Measurements from ENCODE around the gene PCDHGC5. TPM values are rescaled to one million over a fixed set of nuclear protein-coding genes. Genes with fewer than 3 reads are reported as not detected.

PCDHGC5 gene
- total RNA-seq, 2 donors from 2014 or later: 0.71 to 1.8 TPM

DNA sequence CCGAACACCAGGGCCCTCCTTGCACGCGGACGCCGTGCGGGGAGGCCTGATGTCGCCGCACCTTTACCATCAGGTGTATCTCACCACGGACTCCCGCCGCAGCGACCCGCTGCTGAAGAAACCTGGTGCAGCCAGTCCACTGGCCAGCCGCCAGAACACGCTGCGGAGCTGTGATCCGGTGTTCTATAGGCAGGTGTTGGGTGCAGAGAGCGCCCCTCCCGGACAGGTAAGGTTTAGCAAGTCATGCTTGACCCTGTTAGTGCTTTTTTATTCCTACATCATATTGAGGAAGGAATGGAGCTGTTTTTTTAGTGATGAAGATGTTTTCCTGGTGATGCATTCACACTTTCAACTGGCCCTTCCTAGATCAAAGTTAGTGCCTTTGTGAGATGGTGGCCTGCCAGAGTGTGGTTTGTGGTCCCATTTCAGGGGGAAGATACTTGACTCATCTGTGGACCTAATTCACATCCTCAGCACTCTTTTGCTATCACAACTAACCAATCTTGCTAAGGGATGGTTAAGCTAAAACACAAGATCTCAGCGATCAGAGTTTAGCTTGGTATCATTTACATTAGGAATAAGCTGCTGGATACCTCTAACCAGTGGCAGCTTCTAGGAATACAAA is 10.4 kb upstream of the PCDHGC5 start:
- H3K36me3 Mint-ChIP-seq (ENCODE audit: low read depth): peaks cover 11% of the 10 kb centered on the region
- H3K27ac Mint-ChIP-seq: no peak overlapping the region
- no peak overlapping the region for H3K27ac ChIP-seq (ENCODE audit: low read depth, low read length)
- WGBS, 2 experiments (ENCODE audit: insufficient coverage in 1 of 2, insufficient read length in 1 of 2): 94 to 96% methylated on average over 15 to 20 of the region's 20 CpGs
- H3K4me1 Mint-ChIP-seq: peaks cover 17% of the 10 kb centered on the region
- H3K27me3 Mint-ChIP-seq (ENCODE audit: insufficient read depth): peaks cover 31% of the 10 kb centered on the region
- H3K4me3 Mint-ChIP-seq: peak overlapping the region; percentile 19
- no peaks in the 10 kb centered on the region for H3K9me3 Mint-ChIP-seq
- DNase-seq: peak; percentile 93
- H3K9ac ChIP-seq (ENCODE audit: extremely low read depth, low read length, poor library complexity, severe bottlenecking): no peak overlapping the region
- no peaks in the 10 kb centered on the region for H3K9me3 ChIP-seq (ENCODE audit: control insufficient read depth, low read length)
- H3K36me3 ChIP-seq (ENCODE audit: control insufficient read depth, insufficient read depth, low read length): no peaks in the 10 kb centered on the region
- TF ChIP-seq, protein P1, sequence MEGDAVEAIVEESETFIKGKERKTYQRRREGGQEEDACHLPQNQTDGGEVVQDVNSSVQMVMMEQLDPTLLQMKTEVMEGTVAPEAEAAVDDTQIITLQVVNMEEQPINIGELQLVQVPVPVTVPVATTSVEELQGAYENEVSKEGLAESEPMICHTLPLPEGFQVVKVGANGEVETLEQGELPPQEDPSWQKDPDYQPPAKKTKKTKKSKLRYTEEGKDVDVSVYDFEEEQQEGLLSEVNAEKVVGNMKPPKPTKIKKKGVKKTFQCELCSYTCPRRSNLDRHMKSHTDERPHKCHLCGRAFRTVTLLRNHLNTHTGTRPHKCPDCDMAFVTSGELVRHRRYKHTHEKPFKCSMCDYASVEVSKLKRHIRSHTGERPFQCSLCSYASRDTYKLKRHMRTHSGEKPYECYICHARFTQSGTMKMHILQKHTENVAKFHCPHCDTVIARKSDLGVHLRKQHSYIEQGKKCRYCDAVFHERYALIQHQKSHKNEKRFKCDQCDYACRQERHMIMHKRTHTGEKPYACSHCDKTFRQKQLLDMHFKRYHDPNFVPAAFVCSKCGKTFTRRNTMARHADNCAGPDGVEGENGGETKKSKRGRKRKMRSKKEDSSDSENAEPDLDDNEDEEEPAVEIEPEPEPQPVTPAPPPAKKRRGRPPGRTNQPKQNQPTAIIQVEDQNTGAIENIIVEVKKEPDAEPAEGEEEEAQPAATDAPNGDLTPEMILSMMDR (conservative IDR thresholded peaks at IDR 0.05): peak; percentile 94
- peaks cover 12% of the 10 kb centered on the region for H3K27me3 ChIP-seq (ENCODE audit: control insufficient read depth, insufficient read depth, low read length, poor library complexity, severe bottlenecking)
- H3K4me1 ChIP-seq (ENCODE audit: control insufficient read depth, insufficient read depth, low read length): peaks cover 3% of the 10 kb centered on the region
- no peak overlapping the region for H3K4me3 ChIP-seq (ENCODE audit: low read length)

GRCh38 chr5:141479776-141480175 is 9.1 kb upstream of the PCDHGC5 start:
- peaks cover 11% of the 10 kb centered on the region for H3K36me3 Mint-ChIP-seq (ENCODE audit: low read depth)
- no peak overlapping the region for H3K9ac ChIP-seq (ENCODE audit: extremely low read depth, low read length, poor library complexity, severe bottlenecking)
- peaks cover 28% of the 10 kb centered on the region for H3K4me1 Mint-ChIP-seq
- H3K4me1 ChIP-seq (ENCODE audit: control insufficient read depth, insufficient read depth, low read length): peaks cover 6% of the 10 kb centered on the region
- no peak overlapping the region for H3K4me3 ChIP-seq (ENCODE audit: low read length)
- no peak overlapping the region for H3K4me3 Mint-ChIP-seq
- H3K27ac Mint-ChIP-seq: no peak overlapping the region
- peaks cover 29% of the 10 kb centered on the region for H3K27me3 Mint-ChIP-seq (ENCODE audit: insufficient read depth)
- no peaks in the 10 kb centered on the region for H3K9me3 ChIP-seq (ENCODE audit: control insufficient read depth, low read length)
- no peaks in the 10 kb centered on the region for H3K36me3 ChIP-seq (ENCODE audit: control insufficient read depth, insufficient read depth, low read length)
- H3K27me3 ChIP-seq (ENCODE audit: control insufficient read depth, insufficient read depth, low read length, poor library complexity, severe bottlenecking): peaks cover 12% of the 10 kb centered on the region
- H3K9me3 Mint-ChIP-seq: no peaks in the 10 kb centered on the region
- no peak for DNase-seq
- no peak overlapping the region for H3K27ac ChIP-seq (ENCODE audit: low read depth, low read length)
- TF ChIP-seq, protein P1 (conservative IDR thresholded peaks at IDR 0.05): no peak

DNA sequence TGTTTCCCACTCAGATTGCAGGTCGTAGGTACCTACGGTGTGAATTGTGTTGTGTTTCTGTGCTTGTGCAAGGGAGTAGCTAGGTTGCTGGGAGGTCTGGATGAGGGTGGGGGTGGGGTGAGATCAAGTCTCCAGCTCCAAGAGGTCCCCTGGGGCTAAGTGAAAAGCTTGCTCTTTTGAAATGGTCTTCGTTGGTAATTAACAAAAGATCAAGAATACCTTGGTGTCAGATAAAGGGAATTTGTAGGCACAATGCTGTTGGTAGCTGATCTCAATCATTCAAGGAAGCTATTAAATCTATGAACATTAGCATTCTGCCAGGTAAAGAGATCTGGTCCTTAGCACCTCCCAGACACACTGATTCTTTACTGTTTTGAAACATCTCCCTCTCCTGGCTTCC is 5.0 kb upstream of the PCDHGC5 start:
- Mint-ChIP-seq H3K36me3 (ENCODE audit: low read depth) (peaks cover 11% of the 10 kb centered on the region), H3K4me3 (peak overlapping the region; percentile 68), H3K9me3 (no peaks in the 10 kb centered on the region), H3K27ac (peak overlapping the region; percentile 52), H3K27me3 (ENCODE audit: insufficient read depth) (peaks cover 39% of the 10 kb centered on the region), H3K4me1 (peaks cover 31% of the 10 kb centered on the region)
- Histone ChIP-seq H3K36me3 (ENCODE audit: control insufficient read depth, insufficient read depth, low read length) (no peaks in the 10 kb centered on the region), H3K4me1 (ENCODE audit: control insufficient read depth, insufficient read depth, low read length) (peaks cover 12% of the 10 kb centered on the region), H3K27ac (ENCODE audit: low read depth, low read length) (peak overlapping the region; percentile 5), H3K9me3 (ENCODE audit: control insufficient read depth, low read length) (no peaks in the 10 kb centered on the region), H3K27me3 (ENCODE audit: control insufficient read depth, insufficient read depth, low read length, poor library complexity, severe bottlenecking) (peaks cover 14% of the 10 kb centered on the region), H3K4me3 (ENCODE audit: low read length) (peak overlapping the region; percentile 81), H3K9ac (ENCODE audit: extremely low read depth, low read length, poor library complexity, severe bottlenecking) (peak overlapping the region; percentile 21)
- TF ChIP-seq, protein P1 (conservative IDR thresholded peaks at IDR 0.05): no peak
- 8 to 17% methylated on average over 3 of the region's 3 CpGs for WGBS, 2 experiments (ENCODE audit: insufficient coverage in 1 of 2, insufficient read length in 1 of 2)
- peak; percentile 80 for DNase-seq
